Stimulated activated CD4-positive, alpha-beta T cell treated with anti-CD3 and anti-CD28 coated beads, Interleukin-1b, Interleukin-23, amount 100 ng/mL, for 4 hours (primary cell): Measurements from ENCODE around the gene KRTAP10-6.
"Not testable (repeated sequence)": the region's sequence is repeated elsewhere in the genome, so short reads cannot be mapped to it uniquely, and the experiment has no call there.

Experiments
- DNase-seq, 2 donors: peaks; one replicate each; pipeline ENCODE4 v3.0.0-alpha.2; 2020; ENCODE audit warnings: low read depth in 2 of 2

KRTAP10-6 gene

DNA sequence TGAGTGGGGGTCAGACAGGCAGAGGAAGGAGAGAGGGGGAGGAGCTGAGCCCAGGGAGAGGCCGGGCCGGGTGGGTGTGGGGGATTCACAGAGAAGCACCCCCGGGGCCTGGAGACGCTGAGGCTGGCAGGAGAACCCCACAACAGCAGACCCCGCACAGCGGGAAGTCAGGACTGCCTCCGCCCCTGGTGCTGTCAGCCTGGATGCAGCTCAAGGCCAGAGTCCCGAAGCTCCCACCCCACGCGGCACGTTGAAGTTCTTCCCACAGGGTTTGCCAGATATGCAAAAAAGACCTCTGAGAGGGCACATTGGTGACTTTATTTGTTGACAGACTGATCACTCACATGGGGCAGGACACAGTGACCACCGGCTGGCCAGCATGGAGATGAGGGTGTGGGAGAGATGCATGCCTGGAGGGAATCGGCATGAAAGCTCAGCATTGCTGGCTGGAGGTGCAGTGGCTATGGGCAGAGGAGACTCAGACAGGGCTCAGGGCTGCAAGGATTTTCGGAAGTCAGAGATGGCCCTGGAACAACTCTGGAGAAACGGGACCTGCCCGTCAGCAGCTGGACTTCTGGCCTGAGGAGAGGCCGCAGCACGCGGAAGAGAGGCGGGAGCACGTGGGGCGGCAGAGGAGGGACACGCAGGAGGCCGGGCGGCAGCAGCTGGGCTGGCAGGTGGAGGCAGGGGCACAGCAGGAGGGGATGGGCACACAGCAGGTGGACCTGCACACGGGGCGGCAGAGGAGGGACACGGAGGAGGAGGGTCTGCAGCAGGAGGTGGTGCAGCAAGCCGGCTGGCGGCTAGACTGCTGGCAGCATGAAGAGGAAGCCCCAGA, 34.6 kb downstream of the KRTAP10-6 start:
- no peak for DNase-seq

DNA sequence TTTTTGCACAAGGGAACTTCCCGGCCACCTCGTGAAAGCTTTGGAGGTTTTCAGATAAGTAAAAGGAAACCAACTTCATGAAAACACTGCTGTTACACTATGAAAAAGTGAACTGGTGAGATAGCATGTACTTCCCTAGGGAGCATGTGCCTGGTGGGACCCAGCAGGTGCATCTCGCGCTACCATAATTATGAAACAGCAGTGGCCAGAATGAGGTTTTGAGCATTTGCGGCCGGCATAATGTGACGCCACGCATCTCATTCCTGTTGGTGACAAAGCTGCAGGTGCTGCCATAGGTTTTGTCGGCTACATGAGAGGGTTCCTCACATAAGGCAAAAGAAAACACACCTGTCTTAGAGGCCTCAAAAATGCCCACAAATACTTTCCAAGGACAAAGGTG, 35.4 kb downstream of the KRTAP10-6 start:
- DNase-seq, result no peak

DNA sequence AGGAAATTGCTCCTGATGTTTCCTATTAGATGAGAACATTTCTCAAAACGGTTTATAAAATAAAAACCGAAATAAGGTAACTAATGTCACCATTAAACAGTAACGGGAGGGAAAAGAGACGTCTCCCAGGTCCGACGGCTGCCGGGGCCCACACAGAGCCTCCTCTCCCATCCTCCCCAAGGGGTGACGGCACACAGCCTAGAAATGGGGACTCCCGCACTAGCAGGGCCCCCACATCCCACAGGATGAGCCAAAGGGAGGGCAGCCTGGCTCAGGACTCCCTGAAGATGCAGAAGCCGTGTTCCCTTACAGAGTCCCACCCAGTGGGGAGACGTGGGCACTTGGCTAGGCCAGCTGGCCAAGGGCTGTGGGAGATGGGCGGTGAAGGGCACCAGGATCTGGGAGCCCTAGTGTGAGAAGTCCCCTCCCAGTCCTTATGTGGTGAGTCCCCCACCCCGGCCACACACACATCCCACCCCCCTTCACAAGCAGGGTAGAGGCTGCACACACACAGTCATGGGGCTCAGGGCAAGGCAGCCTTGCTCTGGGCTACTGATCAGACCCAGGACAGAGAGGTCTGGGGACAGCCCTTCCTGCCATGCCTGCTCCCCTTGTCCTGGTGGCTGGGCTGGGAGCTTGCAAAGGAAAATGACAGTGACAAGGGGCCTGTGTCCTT, 37.0 kb downstream of the KRTAP10-6 start:
- no peak for DNase-seq

DNA sequence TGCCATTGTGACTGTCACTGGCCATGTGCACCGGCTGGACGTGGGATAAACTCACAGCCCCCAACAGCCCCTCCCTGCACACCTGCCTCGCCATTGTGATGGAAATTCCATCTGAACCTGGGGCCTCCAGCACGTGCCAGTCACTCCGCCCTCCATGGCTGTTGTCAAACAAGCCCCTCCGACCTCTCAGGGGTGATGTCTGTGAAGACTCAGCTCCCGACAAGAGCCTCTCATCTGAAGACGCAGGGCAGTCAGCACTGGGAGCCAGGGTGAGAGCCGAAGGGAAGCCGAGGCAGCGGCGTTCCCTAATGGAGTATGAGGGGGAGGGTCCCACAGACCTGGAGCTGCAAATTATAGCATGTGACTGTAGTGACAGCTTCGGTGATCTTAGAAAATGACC, 39.6 kb downstream of the KRTAP10-6 start:
- DNase-seq, result no peak

DNA sequence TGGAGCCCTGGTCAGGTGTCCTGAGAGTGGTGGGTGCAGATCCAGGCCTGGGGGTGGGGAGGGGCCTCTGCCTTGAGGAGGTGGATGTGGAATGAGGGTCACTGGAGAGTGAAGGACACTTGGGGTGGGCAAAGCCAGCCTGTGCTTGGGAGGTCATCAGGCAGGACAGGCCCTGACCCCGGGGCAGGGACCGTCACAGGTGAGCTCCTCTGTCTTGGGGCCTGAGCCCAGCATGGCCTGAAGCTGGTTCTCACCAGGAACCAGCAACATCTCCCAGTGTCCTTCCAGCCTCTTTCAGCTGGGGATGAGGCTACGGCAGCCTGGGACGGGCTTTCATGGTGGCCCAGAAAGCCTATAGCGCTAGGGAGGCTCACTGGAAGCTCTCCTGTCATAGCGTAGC, 40.2 kb downstream of the KRTAP10-6 start:
- no peak for DNase-seq

DNA sequence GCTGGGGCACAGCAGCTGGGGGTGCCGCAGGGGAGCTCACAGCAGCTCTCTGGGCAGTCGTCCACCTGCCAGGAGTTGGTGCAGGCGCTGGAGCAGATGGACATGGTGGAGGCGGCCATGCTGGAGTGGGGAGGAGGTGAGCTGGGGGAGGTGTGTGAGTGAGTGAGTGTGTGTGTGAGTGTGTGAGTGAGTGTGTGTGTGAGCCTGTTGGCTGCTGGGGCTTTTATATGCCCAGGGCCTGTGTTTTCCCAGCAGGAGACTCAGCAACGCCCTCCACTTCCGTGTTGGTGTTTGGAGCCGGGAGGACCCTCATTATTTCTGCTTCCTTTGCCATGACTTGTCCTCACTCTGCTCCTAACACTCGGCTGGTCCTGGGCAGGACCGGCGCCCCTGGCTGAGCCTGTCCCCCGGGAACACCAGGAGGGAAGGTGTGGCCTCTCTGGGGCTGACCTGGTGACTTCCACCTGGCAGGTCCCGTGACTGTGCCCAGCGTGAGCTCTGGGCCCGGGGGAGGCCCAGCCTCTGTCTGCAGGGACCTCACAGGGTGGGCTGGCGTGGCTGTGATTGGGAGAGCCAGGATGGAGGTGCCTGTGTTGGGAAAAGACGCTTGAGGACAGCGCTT, 40.9 kb downstream of the KRTAP10-6 start, which contains the start of gene KRTAP10-2:
TSS of gene KRTAP10-2 (minus strand) at position 166 of the 622 bp plus-strand sequence. CDS start at position 119, 47 bp downstream.
- no peak for DNase-seq

DNA sequence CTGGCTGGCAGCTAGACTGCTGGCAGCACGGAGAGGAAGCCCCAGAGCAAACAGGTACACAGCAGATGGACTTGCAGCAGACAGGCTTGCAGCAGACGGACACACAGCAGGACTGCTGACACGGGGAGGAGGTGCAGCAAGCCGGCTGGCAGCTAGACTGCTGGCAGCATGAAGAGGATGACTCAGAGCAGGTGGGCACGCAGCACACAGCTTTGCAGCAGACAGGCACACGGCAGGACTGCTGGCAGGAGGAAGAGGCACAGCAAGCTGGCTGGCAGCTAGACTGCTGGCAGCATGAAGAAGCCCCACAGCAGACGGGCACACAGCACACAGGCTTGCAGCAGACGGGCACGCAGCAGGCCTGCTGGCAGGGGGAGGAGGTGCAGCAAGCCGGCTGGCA, 41.5 kb downstream of the KRTAP10-6 start:
- DNase-seq, result no peak

DNA sequence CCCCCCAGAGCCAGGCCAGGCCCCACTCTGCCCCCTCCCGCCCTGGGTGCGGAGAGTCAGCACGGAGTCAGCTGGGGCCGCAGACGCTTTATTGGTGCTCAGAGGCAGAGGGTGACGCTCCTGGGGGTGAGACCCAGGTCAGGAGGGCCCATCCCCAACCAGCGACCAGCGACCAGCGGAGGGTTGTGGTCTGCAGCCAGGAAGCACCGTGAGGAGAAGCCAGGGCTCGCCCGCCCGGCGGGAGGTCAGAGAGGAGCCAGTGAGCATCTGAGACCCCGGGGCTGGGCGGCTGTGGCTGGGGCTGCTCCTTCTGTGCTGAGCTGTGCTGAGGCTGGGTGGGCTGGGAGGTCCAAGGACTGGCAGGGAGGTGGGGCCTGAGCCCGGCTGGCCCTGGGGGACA, 42.0 kb downstream of the KRTAP10-6 start:
- DNase-seq, result not testable (repeated sequence)

DNA sequence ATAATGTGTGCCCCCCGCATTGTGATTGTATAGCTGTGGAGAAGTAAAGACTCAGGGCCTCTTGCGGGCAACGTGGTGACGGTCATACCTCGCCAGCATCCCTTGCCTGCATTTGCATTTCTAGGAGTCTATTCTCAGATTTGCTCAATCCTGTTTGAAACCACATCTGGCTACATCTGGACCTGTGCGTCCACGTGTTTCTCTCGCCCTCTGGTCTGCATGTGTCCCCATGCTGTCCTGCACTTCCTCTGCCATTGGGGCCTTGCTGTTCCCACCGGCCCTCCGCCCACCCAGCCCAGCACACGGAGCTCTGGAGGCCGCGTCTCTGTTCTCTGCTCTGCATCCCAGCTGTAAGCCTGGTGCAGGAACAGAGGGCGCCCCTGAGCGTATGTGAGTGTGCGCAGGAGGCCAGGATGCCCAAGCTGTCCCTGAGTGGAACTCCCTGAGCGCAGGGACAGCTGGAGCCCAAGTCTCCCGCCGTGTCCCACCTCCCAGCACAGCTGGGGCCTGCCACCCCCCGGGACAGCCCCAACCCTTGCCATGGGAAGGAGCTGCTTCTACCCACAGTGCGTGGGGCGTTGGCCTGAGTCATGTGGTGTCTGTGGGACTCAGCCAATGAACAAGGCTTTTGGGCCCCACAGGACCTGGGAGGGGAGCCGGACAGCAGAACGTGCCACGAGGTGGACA, 42.6 kb downstream of the KRTAP10-6 start:
- DNase-seq, result no peak

DNA sequence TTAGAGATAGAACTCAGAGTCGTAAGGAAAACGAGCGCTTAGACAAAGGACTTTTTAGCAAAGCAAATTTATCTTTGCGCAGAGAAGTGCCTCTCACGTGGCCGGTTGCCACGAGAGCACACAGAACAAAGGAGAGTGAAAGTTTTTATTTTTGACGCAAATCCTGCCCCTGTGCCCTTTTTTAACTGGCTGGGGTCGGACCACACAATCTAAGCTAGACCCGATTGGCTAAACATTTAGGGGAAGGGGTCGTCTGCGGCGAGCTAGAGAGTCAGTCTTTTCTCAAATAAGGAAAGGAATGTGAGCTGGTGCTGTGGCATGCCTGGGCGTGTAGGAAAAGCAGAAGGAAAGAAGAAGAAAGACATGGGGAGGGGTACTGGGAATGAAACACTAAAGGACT, 43.4 kb downstream of the KRTAP10-6 start:
- no peak for DNase-seq

DNA sequence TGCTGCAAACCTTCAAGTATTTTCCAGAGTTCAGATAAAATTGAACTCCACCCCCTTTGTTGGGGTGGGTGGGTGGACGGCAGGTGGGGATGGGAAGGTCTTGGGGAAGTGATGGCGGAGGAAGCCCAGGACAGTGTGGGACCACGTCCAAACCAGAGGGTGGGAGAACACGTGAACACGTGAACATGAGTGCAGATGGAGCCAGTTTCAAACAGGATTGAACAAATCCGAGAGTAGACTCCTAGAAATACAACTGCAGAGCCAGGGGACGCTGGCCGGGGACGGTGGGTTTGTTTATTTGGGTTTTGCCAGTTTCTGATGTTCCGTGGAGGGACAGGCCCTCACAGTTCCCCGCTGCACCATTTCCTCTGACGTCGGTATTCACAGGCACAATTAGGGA, 43.9 kb downstream of the KRTAP10-6 start:
- no peak for DNase-seq

DNA sequence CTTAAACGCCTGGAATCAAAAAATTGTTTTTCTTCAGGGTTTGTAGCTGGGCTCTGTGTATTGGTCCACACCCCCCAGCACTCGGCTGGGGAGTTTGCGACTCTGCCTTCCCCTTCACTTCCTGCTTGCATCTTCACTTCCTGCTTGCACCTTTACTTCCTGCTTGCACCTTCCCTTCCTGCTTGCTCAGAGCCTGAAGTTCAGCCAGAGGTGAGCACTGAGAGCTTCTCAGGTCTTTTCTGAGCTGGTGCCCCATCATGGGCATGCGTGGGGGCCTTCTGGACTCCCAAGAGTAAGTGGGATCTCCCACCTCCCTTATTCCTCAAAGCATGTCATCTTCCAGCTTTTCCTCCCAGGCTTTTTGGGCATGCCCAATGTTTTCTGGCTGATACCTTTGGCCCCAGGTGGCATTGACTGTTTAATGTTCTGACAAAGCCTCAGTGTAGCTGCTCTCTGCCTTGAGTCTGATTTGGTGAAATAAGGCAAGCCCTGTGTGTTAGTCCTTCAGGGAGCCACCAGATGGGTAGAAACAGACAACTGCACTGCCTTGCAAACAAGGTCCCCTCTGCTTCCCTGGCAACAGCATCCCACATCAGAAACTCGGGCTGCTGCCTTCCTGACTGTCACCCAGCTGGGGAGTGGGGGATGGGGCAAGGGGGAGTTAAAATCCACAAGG, 44.5 kb downstream of the KRTAP10-6 start:
- DNase-seq, result peak; percentile 5 to 9

DNA sequence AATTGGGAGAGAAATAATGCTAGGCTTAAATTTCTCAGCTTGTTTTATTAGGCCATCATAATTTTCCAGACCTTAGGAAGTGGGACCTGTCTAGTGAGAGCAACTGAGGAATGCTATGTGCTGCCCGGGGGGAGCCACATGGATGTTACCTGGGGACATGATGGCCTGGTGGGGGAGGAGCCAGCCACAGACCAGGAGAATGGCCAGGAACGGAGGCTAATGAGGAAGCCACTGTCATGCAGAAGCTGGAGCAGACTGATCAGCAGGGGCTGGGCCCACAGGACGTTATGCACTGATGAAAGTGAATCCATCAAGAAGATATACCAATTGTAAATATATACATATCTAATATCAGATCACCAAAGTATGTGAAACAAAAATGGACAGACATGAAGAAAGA, 47.7 kb downstream of the KRTAP10-6 start:
- no peak for DNase-seq

DNA sequence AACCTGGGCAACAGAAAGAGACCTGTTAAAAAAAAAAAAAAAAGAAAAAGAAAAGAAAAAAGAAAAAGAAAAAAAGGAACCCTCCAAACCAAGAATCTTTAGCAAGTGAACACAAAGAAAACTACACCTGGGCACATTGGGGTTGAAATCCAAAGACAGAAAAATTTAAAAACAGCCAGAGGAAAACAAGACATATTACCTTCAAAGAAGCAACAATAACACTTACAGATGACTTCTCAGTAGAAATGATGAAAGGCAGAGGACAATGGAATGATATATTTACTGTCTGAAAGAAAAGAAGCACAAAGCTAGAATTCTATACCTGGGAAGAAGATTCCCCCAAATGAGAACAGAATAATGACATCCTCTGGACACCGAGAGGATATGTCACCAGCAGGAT, 49.6 kb downstream of the KRTAP10-6 start:
- DNase-seq, result no peak
